ENCODE results near the gene THSD4.

THSD4 gene

DNA sequence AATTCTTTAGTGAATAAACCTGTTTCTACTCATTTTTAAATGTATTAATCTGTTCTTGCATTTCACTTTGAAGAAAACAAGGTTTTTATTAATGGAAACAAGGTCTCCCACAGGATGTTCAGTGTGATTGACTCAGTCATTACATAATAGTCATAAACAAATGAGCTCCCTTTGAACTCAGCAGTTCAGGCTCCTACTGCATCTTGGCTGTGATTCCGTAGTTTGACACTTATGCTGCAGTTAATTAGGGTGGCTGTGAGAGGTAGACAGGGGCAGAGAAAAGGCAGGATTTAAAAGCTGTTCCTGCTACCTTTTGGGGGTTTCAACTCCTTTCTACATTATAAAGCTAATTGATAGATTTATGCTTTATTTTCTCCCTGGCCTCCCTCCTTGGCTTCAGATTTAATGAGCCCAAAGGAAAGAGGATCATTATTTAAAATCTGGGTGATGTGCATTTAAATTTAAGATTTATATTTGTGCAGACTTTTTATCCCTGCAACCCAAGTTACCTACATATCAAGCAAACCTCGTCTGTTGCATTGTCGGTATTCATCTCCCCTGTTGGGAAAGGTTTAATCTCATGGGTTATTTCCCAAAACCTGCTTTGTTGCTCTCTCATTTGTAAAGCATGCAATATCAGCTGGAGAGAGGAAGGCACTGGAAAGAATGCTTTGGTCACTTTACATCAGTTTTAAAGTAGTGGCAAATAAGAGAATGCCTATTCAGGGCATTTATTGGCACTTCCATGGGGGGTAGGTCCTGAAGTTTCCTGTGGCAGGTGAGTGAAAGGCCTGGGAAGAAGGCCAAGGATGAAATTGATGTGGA, 350.1 kb downstream of the THSD4 start:
- DNase-seq = no peak

- no peak for DNase-seq
Measured at GRCh38 chr15:71468715-71469114, 353.4 kb downstream of the THSD4 start.

DNA sequence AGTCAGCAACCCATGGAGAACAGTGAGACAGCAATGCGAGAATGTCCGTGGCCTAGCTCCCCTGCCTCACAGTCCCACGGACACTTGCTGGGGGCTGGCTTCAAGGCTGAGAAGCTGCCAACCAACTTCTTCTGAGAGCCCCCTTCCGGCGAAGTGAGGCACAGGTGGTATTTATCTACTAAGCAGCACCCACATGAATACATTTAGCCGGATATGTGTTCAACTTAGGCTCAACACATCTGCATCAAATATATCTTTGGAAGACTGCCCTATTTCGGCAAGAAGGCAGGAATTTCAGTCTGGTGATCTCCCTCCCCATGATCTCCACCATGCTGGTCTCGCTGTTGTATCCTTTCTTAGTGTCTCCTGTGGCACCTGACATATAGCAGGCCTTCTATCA, 354.1 kb downstream of the THSD4 start:
- DNase-seq = no peak

DNA sequence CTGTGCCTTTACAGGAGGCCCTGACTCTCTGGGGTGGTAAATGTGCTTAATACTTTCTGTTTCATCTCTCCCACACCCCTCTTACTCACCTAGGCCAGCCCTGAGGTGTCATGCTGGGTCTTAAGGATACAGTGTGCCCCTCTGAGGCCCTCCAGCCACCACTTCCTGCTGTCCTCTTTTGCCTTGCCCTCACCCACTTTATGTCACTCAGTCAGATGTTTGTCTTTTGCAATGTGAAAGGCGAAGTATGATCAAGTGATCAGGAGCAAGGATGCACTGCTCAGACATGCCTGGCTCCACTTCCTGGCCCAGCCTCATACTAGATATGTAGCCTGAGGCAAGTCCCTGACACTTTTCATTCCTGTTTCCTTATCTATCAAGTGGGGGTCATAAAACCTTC, 356.1 kb downstream of the THSD4 start:
- DNase-seq = no peak

GRCh38 chr15:71472566-71472965, 357.3 kb downstream of the THSD4 start:
- DNase-seq = no peak

GRCh38 chr15:71473751-71474150, 358.5 kb downstream of the THSD4 start:
- DNase-seq = no peak

DNA sequence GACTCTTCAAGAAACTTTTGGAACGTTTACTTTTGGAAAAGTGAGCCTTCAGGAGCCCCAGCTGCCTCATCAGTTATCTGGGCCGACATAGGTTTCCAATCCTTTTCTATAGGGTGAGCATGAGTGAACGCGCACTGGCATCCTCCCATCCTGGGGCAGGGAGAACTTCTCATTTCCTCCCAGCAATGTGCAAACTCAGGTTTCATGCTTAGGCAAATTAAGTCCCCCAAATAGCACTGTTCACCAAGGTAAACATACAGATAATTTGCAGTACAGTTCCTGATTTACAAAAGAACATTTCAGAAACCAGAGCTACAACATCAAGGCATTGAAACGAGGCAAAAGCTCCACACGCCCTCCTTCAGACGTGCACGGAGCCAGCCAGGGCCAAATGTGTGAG, 361.6 kb downstream of the THSD4 start:
- DNase-seq = no peak

DNA sequence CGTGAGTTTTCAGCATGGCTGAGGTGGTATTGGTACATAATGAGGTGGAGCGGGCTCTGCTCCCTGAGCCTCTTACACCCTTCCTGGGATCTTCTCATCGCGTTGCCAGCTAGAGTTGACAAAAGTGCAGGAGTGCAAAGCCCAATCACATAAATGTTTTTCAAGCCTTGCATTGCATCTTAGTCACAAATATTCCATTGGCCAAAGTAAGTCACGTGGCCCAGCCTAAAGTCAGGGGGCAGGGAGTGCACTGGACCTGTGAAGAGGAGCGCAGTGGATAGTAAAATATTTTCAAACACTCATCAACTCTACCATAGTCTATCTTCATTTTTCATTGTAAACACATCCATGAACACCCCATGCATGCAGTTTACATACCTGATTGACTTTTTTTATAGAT, 365.3 kb downstream of the THSD4 start:
- no peak for DNase-seq

DNA sequence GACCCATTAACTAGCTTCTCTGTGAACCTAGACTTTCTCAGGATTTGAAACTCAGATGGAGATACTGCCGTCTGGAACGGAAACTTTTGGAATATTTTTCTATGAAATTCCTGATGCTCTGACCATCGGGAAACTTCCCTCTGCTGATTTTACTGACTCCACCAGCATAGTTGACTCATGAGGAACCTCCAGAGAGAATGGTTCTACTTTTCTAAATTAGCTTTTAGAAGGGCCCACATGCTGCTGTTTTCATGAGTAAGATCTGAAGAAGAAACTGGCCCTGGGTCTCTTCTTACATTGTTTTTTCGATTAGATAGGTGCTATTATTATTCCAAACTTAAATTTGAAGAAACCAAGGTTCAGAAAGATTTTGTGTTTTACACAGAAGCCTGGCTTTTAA, 368.8 kb downstream of the THSD4 start:
- DNase-seq = no peak

GRCh38 chr15:71485094-71485693, 369.9 kb downstream of the THSD4 start:
- DNase-seq = no peak

- DNase-seq = no peak
Measured at GRCh38 chr15:71489570-71489969, 374.3 kb downstream of the THSD4 start.

GRCh38 chr15:71493526-71493925, 378.3 kb downstream of the THSD4 start:
- no peak for DNase-seq

GRCh38 chr15:71494563-71495397, 379.5 kb downstream of the THSD4 start:
- DNase-seq = no peak

GRCh38 chr15:71495398-71495780, 380.1 kb downstream of the THSD4 start:
- no peak for DNase-seq

DNA sequence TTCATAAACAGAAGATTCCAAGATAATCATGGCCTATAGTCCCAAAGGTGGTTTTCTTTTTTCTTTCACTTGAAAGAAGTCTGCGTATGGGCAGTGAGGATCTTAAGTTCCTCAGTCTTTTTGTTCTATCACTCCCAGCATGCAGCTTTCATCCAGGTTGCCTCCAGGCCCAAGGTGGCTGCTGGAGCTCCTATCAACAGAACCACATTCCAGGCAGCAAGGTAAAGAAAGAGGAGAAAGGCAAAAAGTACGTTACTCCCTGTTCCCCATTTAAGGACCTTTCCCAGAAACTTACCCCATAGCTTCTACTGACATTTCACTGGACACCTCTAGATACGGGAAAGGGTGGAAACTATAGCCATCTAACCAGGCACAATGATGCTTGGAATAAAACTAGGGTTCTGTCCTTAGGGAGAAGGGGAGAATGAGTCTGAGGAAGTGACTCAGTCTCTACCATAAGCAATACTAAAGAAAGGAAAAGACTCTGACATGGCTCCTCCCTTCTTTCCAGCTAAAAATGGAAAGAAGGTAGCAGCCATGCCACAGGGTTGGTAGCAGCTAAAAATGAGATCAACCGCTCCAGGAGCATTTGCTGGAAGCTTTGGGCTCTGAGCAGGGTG, 381.2 kb downstream of the THSD4 start:
- no peak for DNase-seq

DNA sequence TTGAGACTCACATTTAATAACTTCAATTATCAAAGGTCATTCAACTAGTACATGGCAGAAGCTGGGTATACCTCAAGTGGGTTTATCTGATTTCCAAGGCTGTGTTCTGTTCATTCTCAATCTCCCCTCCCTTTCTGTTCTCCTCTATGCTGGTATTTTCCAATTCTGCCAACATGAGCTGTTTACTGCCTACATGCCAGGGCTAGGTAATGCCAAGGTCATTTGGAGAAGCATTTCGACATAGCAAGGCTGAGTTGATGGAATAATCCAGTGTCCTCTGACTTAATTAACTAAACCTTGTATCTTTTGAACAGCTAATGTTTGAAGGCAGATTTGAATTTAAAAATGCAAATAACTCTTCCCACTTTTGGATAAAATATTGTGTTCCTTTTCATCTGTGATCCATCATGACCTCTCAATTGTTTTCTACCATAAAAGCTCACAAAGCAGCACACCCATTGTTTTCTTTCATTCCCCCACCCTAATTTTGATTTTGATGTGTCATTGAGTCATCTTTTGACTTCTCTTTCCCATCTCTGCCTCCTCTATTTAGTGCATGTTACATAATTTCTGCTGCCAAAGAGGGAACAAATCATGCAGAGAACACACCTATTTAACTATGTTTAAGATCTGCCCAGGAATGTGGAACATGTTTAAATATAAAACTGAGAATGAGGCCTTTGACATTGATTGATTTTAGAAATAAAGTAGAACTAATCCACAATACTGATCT, 386.2 kb downstream of the THSD4 start:
- no peak for DNase-seq

DNA sequence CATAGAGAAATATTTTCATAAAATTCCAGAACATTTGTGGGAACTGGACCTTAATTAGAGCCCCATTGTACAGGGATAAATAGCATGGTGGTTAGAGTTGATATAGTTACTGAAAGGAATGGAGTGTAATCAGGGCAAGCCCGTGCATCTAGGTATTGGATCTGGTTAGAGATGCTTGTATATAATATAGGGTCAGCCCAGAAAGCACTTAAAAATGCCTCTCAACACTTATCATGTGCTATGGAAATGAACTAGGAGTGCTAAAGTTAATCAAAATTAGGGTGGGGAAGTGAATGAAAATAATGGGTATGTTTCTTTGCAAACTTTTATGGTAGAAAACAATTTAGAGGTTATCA, 386.8 kb downstream of the THSD4 start:
- DNase-seq = no peak

- DNase-seq = no peak
Measured at GRCh38 chr15:71505962-71506361, 390.7 kb downstream of the THSD4 start.

- no peak for DNase-seq
Measured at GRCh38 chr15:71506946-71507345, 391.7 kb downstream of the THSD4 start.

DNA sequence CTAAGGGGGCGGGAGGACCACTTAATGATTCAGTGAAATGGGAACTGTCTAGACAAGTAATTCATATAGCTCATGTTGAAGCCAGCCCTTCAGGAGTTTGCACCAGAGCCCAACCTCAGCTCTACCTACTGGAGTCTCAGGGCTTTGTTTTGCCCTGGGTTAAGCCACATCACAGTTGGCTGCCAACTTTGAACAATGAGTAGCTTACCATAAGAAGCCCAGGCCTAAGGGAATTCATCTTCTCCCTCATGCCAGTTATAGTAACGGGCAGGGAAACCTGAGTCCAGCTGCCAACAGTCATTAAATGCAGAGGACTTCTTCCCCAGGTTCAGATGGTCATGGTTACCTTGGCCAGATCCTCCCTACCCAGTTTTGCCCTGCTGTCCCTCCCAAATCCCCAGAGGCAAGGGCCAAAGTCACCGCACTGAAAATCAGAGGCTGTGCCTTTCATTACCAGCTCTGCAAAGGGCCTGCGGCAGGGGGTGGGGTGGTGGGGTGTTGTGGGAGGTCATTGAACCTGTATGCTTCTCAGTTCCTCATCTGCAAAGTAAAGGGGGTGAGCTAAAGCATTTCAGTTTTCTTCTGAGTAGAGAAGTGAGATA, 392.9 kb downstream of the THSD4 start:
- DNase-seq = no peak

DNA sequence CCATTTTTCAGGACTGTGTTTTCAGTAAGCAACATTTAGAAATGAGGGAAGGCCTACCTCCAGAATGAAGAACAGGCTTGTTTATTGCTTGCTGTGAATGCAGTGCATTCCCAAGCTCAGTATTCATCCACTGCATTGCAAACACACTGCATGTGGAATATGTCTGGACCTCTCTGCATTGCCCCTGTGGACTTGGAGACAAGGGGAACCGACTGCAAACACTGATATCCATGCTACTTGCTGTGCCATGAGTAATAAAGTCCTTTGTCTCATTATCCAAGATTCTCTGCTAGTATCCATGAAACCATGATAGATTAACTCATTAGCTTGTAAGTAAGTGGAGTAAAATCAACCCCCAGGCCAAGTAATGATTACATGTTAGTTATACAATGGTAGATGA, 393.9 kb downstream of the THSD4 start:
- no peak for DNase-seq

- no peak for DNase-seq
Measured at GRCh38 chr15:71510763-71511162, 395.5 kb downstream of the THSD4 start.
